ENCODE data around the gene PITPNC1. TPM values are rescaled to one million over a fixed set of nuclear protein-coding genes. Genes with fewer than 3 reads are reported as not detected.

The PITPNC1 gene
- total and polyA plus RNA-seq, 2 experiments from 2014 or later, result 5.8 to 7.3 TPM

- Histone ChIP-seq H3K4me3 (peak overlapping the region; percentile 73), H2AFZ (peak overlapping the region; percentile 69), H3K9me3 (ENCODE audit: low read depth) (no peaks in the 10 kb centered on the region), H3K9me2 (ENCODE audit: insufficient read depth) (no peaks in the 10 kb centered on the region), H4K20me1 (ENCODE audit: insufficient read depth) (no peaks in the 10 kb centered on the region), H3K9ac (peak overlapping the region; percentile 86), H3K27me3 (replicated peaks; ENCODE audit: insufficient read depth) (no peaks in the 10 kb centered on the region), H3F3A (ENCODE audit: insufficient read depth) (peaks cover 22% of the 10 kb centered on the region), H3K79me2 (ENCODE audit: insufficient read depth) (peaks cover 68% of the 10 kb centered on the region), H3K36me3 (ENCODE audit: low read depth) (no peaks in the 10 kb centered on the region), H3K27ac (peak overlapping the region; percentile 79), H3K4me1 (ENCODE audit: insufficient read depth) (peaks cover 19% of the 10 kb centered on the region), H3K4me2 (ENCODE audit: unreplicated experiment) (peak overlapping the region; percentile 66)
- TF ChIP-seq EZH2 (IDR thresholded peaks at IDR 0.05; ENCODE audit: insufficient read depth, poor library complexity, severe bottlenecking) (no peak), EZH2phosphoT487 (IDR thresholded peaks at IDR 0.05; ENCODE audit: insufficient read depth, low read depth) (no peak)
- WGBS, 2 experiments (ENCODE audit: low coverage in 1 of 2, low lambda C conversion rate in 2 of 2, missing lambda C conversion rate in 2 of 2), result 13 to 14% methylated on average over 19 of the region's 19 CpGs
- in situ Hi-C loops (cut with MboI), result no loop called here
- DNase-seq, result peak; percentile 94
Measured at GRCh38 chr17:67441052-67441895, 64.2 kb downstream of the PITPNC1 start.

GRCh38 chr17:67441896-67442219 lies 64.8 kb downstream of the PITPNC1 start:
- Histone ChIP-seq H3K36me3 (ENCODE audit: low read depth) (no peaks in the 10 kb centered on the region), H3K27me3 (replicated peaks; ENCODE audit: insufficient read depth) (no peaks in the 10 kb centered on the region), H3K9me3 (ENCODE audit: low read depth) (no peaks in the 10 kb centered on the region), H4K20me1 (ENCODE audit: insufficient read depth) (no peaks in the 10 kb centered on the region), H3K4me1 (ENCODE audit: insufficient read depth) (peaks cover 19% of the 10 kb centered on the region), H2AFZ (peak overlapping the region; percentile 69), H3K4me2 (ENCODE audit: unreplicated experiment) (peak overlapping the region; percentile 66), H3K9me2 (ENCODE audit: insufficient read depth) (no peaks in the 10 kb centered on the region), H3F3A (ENCODE audit: insufficient read depth) (peaks cover 22% of the 10 kb centered on the region), H3K27ac (peak overlapping the region; percentile 79), H3K4me3 (peak overlapping the region; percentile 73), H3K79me2 (ENCODE audit: insufficient read depth) (peaks cover 67% of the 10 kb centered on the region), H3K9ac (peak overlapping the region; percentile 86)
- TF ChIP-seq EZH2phosphoT487 (IDR thresholded peaks at IDR 0.05; ENCODE audit: insufficient read depth, low read depth), result no peak
- TF ChIP-seq EZH2 (IDR thresholded peaks at IDR 0.05; ENCODE audit: insufficient read depth, poor library complexity, severe bottlenecking), result no peak
- DNase-seq, result no peak
- in situ Hi-C loops (cut with MboI), result no loop called here
- 50 to 75% methylated on average over 1 of the region's 1 CpG for WGBS, 2 experiments (ENCODE audit: low coverage in 1 of 2, low lambda C conversion rate in 2 of 2, missing lambda C conversion rate in 2 of 2)

GRCh38 chr17:67442787-67443624 lies 65.9 kb downstream of the PITPNC1 start:
- H3K36me3 ChIP-seq (ENCODE audit: low read depth), result no peaks in the 10 kb centered on the region
- H2AFZ ChIP-seq, result no peak overlapping the region
- no peak overlapping the region for H3K9ac ChIP-seq
- 85 to 92% methylated on average over 13 of the region's 13 CpGs for WGBS, 2 experiments (ENCODE audit: low coverage in 1 of 2, low lambda C conversion rate in 2 of 2, missing lambda C conversion rate in 2 of 2)
- H3K4me1 ChIP-seq (ENCODE audit: insufficient read depth), result peaks cover 19% of the 10 kb centered on the region
- H3F3A ChIP-seq (ENCODE audit: insufficient read depth), result peaks cover 22% of the 10 kb centered on the region
- H4K20me1 ChIP-seq (ENCODE audit: insufficient read depth), result no peaks in the 10 kb centered on the region
- no peaks in the 10 kb centered on the region for H3K9me2 ChIP-seq (ENCODE audit: insufficient read depth)
- H3K27me3 ChIP-seq (replicated peaks; ENCODE audit: insufficient read depth), result no peaks in the 10 kb centered on the region
- TF ChIP-seq EZH2phosphoT487 (IDR thresholded peaks at IDR 0.05; ENCODE audit: insufficient read depth, low read depth), result no peak
- TF ChIP-seq EZH2 (IDR thresholded peaks at IDR 0.05; ENCODE audit: insufficient read depth, poor library complexity, severe bottlenecking), result no peak
- no peaks in the 10 kb centered on the region for H3K9me3 ChIP-seq (ENCODE audit: low read depth)
- peaks cover 66% of the 10 kb centered on the region for H3K79me2 ChIP-seq (ENCODE audit: insufficient read depth)
- in situ Hi-C loops (cut with MboI), result no loop called here
- H3K27ac ChIP-seq, result no peak overlapping the region
- H3K4me3 ChIP-seq, result no peak overlapping the region
- no peak overlapping the region for H3K4me2 ChIP-seq (ENCODE audit: unreplicated experiment)
- DNase-seq, result no peak

- Histone ChIP-seq H3K36me3 (ENCODE audit: low read depth) (no peaks in the 10 kb centered on the region), H3K9me2 (ENCODE audit: insufficient read depth) (no peaks in the 10 kb centered on the region), H3K4me3 (no peak overlapping the region), H3K9ac (no peak overlapping the region), H3K4me1 (ENCODE audit: insufficient read depth) (peaks cover 19% of the 10 kb centered on the region), H4K20me1 (ENCODE audit: insufficient read depth) (no peaks in the 10 kb centered on the region), H3F3A (ENCODE audit: insufficient read depth) (peaks cover 22% of the 10 kb centered on the region), H3K79me2 (ENCODE audit: insufficient read depth) (peaks cover 65% of the 10 kb centered on the region), H3K4me2 (ENCODE audit: unreplicated experiment) (no peak overlapping the region), H2AFZ (peak overlapping the region; percentile 66), H3K27ac (no peak overlapping the region), H3K27me3 (replicated peaks; ENCODE audit: insufficient read depth) (no peaks in the 10 kb centered on the region), H3K9me3 (ENCODE audit: low read depth) (no peaks in the 10 kb centered on the region)
- DNase-seq, result peak; percentile 34
- TF ChIP-seq EZH2 (IDR thresholded peaks at IDR 0.05; ENCODE audit: insufficient read depth, poor library complexity, severe bottlenecking) (no peak), EZH2phosphoT487 (IDR thresholded peaks at IDR 0.05; ENCODE audit: insufficient read depth, low read depth) (no peak)
- in situ Hi-C loops (cut with MboI), result no loop called here
- 53 to 61% methylated on average over 6 of the region's 6 CpGs for WGBS, 2 experiments (ENCODE audit: low coverage in 1 of 2, low lambda C conversion rate in 2 of 2, missing lambda C conversion rate in 2 of 2)
Measured at GRCh38 chr17:67443931-67444595, 67.0 kb downstream of the PITPNC1 start.

All from GM23248 (cell line).